Measurements from ENCODE around the gene PHRF1.

DNA sequence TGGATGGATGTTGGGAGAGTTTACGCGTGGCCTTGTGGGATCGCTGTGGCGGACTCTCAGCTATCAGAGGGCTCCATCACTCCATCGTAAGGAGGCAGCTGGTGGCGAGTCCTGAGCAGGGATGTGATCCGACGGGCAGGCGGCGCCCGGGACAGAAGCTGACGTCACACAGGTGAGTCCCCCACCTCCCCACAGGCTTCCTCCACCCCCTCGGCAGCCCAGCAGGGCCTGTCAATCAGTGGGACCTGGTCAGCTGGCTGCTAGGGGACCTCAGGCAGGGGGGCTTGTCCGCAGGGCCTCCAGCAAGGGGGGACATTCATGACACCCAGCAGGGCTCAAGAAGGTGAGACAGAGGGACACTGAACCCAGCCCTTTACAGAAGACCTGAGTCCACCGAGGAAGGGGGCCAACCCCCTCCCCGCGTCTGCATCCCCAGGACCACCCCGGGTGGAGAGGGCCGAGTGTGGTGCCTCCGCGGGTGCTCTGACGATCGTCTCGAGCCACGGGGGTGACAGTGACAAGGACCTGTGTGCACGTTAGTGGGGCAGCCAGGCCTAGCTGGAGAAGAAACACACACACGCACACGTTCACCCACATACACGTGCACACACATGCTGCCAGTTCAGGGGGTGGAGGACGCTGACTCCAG, 48.0 kb upstream of the PHRF1 start:
- TF ChIP-seq CTCF (IDR thresholded peaks at IDR 0.05) (no peak), POLR2AphosphoS5 (IDR thresholded peaks at IDR 0.05) (no peak), EP300 (IDR thresholded peaks at IDR 0.05) (no peak)
